HG03103 (cell line): Measurements from ENCODE around the gene RNF166.

Source experiments
- ATAC-seq: cut with Tn5 transposase; IDR thresholded peaks from one replicate; pipeline ENCODE4 v1.9.1; 2021; ENCODE audit warnings: low read depth; ENCODE audit not compliant: unreplicated experiment

The RNF166 gene

DNA sequence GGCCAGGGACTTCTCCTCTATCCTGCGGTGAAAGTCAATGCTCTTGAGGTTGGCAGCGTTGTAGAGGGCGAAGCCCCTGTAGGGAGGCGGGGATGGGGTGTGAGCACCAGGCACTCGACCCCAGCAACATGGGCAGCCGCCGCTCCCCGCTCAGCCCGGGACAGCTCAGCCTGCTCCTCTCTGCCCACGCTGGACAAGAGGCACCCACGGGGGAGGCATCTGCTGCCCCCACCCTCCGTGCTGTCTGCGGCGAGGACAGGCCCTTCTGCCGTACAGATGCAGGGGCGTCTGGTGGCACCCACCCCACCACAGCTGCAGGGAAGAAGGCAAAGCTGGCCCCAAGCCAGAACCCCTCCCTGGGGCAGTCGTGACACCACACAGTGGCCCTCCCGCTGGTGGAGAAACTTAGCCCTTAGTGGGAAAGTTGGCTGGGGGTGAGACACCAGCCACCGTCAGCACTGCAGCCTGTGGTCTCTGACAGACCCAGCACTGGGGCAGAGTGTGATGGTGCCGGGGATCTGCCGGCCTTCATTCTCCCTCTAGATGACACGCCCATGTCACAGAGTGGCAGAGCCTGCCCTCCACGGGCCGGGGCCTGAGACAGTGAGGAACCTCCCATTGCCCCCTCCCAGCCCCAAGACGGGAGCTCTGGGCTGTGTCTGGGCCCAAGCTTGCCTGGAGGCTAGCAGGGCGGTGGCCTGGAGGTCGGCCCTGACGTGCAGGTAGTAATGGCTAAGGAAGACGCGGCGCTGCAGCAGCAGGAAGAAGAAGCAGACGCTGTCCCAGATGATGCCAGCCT lies 19.6 kb upstream of the RNF166 start:
- no peak for ATAC-seq

DNA sequence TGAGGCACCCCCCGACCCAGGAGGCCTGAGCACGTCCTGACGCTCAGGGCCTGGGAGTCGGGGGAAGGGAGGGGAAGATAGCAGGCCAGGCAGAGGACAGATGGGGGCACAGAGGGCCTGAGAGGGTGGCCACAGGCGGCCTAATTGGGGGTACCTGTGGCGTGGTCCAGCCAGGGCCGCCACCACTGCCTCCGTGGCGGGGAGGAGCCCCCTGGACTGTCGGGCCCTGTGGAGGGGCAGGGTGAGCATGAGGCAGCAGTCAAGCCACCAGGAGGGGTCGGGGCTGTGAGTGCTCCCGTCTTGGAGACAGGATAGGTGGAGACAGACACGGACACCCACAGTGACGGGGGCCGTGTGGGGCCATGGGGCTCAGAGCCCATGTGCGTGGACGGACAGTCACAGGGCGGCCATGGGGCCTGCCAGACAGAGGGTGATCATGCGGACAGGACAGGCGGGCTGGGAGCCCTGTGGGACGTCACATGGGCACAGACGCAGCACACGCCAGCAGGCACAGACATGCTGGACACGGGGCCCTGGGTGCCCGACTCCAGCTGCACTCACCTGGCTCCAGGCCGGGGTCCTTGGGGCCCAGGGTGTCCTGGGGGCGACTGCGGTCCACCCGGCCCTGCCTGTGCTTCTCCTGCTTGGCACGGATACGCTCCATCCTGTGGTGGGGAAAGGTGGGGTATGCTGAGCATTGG lies 18.8 kb upstream of the RNF166 start:
- no peak for ATAC-seq

DNA sequence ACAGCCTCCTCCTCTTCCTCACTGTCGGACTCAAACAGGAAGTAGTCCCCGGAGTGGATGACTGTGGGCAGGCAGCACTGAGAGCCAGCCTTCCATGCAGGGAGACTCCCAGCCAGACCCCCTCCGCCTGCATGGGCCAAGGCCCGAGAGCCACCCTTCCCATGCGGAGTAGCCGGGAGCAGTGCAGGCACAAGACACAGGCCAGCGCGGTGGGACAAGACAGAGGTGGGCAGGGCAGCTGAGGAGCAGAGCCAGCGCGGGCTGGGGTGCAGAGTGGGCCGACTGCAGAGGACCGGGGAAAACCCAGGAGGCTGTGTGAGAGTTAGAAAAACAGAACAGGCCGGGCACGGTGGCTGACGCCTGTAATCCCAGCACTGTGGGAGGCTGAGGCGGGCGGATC lies 17.7 kb upstream of the RNF166 start:
- no peak for ATAC-seq

DNA sequence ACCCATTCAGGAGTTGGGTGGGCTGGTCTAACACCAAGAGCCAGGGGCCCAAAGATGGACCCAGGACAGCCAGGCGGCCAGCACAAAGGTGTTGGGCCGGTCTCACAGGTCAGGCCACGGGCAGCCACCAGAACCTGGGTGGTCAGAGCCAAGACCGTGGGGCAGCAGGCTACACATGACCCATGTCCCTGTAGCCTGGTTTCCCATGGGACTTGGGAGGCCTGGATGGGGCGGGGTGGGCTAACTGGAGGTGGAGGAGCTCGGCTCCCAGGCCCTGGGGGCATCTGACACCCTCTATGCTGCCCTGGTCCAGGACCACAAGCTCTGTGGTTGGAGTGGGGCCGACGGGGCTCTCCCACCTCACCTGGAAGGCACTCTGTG lies 17.3 kb upstream of the RNF166 start:
- no peak for ATAC-seq

DNA sequence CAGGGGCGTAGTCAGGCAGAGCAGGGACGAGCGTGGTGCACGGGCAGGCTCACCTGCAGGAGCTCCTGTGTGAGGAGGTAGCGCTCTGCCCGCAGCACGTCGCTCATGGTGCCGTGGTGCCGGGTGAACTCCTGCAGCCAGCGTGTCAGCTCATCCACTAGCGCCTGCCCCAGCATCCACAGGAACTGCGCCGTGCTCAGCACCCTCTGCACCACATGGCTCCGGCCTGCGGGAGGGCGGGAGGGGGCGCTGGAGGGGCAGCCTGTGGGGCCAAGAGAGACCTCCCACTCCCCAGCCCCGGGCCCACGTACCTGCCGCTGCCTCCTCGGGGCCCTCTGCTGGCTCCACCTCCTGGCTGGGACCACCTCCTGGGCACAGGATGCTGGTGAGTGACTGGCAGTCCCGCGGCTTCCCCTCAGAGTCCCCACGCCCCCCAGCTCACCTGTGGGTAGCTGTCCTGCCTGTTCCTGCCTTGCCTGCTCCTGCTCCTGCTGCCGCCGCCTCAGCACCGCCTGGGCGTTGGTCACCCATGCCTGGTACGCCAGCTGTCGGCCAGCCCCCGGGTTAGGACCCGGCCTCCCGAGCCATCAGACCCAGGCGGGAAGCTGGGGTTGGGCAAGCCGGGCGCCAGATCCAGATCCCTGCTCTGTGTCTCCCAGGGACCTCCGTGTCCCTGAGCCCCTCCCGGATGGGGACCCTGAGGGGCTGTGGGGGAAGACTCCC lies 16.7 kb upstream of the RNF166 start:
- ATAC-seq = no peak

DNA sequence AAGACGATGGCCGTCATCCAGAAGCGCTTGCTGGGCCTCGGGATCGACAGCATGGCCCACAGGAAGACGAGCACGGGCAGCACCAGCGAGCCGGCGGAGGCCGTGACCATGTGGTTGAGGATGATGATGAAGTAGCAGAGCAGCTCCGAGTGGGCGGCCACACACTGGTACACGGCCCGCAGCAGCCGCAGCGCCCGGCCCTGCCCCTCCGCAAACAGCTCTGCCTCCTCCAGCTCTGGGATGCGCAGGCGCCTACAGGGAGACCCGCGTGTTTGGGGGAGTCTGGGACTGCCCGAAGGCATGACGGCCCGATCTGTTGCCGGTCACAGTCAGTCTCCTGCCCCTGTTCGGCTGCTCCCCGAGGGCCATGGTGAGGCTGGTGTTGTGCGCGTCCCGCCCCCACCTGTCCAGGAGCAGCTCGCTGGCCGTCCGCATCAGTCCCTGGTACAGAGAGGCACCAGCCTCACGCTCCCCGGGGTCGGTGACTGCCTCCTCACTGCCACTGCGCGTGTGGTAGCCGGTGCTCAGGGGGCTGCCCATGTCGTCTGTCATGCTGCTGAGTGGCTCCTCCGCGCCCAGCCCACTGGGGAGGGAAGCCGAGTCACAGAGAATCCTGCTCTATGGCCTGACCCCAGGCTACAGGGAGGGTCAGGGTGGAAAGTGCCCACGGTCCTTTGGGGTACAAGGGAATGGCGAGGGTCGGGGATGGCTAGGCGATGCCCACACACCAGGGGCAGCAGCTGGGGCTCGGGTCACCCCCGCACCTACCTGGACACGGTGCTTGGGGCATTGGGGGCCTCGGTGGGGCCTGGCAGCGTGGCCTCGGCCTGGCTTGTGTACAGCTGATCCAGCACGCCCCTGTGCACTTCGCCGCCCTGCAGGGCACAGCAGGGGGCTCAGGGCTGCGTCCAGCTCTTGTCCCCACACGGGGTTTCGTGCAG lies 15.9 kb upstream of the RNF166 start:
- ATAC-seq = no peak

DNA sequence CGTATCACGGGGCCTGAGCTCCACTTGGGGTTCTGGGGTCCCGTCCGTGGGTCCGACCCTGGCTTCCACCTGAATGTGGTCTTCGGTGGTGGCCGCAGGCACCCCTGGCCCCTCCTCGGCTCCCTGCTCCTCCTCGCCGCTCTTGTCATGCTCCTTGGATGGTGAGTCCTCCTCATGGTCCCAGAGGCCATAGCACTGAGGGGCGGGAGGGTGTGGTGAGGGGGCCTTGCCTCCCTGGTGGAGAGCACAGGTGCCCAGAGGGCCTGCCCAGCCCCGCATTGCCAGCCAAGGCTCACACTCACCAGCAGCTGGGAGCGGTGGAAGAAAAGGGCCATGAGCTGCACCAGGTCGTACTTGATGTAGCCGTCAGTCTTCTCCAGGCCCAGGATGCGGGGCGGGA lies 15.0 kb upstream of the RNF166 start:
- no peak for ATAC-seq

DNA sequence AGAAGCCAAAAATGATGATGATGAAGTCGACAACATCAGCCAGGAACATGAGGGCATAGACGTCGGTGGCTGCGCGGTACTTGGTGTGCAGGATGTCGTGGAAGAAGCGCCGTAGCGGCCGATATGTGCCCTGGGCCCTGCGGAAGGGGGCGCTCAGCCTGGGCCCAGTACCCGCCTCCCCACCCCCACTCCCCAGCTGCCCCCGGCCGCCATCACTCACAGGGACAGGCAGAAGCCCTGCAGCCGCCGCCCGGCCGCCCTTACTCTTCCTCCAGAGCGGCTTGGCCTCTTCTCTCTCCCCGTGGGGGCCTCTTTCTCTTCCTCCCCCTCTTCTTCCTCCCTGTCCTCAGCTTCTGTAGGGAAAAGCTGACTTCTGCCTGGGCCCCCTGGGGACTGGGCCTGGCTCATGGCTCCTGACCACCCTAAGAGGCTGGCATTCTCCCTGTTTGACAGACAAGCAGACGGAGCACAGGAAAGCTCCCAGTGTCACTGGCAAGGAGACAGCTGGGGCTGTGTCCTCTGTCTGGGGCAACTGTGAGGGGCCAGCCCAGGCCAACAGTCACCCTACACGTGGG lies 14.3 kb upstream of the RNF166 start:
- ATAC-seq = no peak

DNA sequence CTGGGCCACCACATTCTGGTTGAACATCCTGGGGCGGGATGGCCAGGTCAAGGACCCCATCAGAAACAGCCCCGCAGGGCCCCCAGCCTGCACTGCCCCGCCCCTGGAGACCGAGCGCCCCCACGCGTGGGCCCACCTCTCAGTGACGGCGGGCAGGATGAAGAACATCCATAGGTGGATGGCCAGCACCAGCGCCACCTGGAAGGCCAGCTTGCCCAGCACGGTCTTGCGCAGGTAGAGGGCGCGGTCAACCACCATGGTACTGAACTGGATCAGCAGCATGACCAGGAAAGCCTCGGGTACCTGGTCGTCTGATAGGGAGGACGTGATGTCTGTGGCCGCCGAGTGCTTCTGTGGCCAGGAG lies 13.7 kb upstream of the RNF166 start:
- ATAC-seq = no peak

DNA sequence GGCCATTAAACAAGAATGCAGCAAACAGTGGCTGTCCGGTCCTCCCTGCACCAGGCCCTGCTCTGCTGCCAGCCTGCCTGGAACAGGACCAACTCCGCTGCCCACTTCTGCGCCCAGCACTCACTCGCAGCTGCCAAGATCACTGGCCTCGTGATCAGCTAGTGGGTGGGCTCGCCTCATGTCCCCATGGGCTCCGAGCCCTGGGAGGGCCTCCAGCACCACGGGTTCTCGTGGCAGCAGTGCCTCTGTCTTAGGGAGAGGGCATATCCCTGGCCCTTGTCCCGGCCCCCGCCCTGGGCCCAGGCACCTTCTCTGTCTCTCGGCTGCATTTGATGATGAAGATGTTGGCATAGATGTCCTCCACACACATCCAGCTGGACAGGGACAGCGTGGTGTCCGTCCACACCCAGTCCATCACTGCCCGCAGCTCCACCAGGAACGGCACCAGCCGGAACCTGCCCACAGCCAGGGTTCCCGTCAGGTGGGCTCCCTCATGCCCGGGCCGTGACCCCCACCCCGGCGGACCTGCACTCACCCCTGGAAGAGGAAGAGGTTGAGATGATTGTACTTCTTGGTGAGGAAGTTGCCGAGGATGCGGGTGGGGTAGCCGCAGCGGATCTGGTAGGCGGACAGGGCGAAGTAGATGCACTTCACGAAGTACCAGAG lies 13.2 kb upstream of the RNF166 start:
- no peak for ATAC-seq

DNA sequence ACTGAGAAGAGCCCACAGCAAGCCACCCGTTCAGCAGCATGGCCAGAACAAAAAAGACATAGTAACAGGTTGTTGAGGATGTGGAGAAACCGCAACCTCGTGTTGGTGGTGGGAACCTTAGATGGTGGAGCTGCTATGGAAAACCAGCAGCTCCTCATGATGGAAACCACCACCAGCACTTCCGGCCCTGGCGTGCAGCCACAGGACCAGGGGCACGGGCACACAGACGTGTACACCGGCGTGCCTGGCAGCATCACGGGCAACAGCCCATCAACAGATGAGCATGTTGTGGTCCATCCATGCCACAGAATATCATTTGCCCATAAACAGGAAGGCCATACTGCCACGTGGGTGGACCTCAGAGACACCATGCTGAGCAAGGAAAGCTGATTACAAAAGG lies 12.0 kb upstream of the RNF166 start:
- no peak for ATAC-seq

DNA sequence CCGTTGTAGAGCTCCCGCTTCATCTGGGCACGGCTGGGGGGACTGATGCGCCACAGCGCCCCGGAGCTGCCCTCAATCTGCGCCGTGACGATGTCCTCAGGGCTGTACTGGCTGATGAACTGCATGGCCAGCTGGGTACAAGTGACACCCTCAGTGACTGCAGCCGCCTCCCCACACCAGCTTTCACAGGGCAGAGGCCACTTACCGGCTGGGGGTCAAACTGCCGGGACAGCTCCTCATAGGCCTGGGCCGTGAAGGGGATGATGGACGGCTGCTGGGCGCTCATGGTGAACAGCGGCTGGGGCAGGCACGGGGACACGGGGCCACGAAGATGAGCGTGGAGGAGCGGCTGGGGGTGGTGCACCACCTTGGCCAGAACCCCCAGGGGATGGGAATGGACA lies 10.4 kb upstream of the RNF166 start:
- no peak for ATAC-seq

DNA sequence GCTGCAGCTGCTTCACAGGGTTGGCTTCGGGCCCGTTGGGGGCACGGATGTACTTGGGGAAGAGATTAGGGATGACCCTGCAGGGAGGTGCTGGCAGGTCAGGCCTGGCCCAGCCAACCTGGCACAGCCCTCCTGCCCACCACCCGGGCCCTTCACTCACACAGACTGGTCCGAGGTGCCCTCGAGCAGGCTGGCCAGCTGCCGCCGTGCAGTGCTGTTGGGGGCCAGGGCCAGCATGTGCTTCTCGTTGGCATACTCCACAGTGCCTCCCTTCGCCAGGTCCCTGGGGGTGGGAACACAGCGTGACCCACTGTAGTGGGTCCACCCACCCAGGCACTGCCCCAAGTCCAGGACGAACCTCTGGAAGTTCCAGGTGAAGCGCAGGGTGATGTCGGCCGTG lies 10.0 kb upstream of the RNF166 start:
- no peak for ATAC-seq

DNA sequence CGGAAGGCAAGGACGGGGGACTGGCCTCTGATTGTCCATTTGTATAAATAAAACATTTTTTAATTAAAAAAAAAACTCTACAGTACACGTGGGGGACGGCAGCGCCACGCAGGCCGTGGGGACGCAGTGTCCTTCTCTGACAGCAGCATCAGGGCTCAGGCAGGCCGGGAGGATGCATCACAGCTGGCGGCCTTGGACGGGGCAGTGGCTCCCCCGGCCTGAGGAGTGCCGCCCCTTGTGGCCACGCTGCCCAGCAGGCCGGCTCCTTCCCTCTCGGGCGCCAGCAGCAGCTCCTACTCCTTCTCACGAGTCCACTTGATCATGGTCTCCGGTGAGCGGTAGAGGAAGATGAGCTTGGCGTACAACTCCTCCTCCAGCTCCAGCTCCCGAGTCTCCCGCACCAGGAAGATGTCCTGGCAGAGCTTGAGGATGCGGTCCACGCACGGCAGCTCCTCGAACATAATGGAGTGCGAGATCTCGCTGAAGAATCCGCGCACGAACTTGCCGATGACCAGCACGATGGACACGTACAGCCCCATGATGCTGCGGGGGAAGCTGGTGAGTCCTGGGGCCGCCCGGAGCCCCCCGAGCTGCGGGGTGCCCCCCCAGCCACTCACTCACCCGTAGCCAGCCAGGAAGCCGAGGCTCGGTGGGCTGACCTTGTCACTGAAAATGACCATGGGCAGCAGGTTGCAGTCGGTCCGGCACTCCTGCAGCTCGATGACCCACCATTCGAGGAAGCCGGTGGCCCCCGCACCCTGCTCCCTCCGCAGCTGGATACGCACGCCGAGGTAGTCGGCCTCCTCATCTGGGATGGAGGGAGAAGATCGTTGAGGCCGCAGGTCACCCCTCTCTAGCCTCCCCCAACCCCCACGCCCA lies 9.3 kb upstream of the RNF166 start:
- no peak for ATAC-seq

DNA sequence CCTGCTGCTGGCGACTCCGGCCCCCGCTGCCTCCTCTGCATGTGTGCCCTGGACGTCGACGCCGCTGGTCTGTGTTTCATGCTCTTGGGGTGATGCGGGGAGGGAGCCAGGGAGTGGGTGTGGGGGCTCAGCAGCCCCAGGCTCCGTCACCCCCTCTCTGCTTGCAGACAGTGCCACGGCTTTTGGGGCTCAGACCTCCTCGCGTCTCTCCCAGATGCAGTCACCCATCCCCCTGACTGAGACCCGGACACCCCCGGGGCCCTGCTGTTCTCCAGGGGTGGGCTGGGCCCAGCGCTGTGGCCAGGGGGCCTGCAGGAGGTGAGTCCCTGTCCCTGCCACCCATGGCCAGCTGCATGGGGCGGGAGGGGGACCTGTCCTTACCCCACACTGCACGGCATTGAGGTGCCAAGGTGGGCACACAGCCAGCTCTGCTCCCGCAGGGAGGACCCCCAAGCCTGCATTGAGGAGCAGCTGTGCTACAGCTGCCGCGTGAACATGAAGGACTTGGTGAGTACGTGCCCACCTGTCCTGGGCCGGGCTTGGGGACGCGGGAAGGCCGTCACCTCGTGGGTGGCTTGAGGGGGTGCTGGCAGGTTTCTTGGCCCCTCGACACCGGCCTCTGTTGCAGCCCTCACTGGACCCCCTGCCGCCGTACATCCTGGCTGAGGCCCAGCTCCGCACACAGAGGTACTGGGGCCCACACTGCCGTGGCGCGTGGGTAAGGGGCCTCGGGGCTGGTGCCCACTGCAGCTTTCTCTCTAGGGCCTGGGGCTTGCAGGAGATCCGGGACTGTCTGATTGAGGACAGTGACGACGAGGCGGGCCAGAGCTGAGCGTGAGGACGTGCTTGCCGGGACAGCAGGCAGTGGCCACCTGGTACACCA lies 8.5 kb upstream of the RNF166 start:
- no peak for ATAC-seq

DNA sequence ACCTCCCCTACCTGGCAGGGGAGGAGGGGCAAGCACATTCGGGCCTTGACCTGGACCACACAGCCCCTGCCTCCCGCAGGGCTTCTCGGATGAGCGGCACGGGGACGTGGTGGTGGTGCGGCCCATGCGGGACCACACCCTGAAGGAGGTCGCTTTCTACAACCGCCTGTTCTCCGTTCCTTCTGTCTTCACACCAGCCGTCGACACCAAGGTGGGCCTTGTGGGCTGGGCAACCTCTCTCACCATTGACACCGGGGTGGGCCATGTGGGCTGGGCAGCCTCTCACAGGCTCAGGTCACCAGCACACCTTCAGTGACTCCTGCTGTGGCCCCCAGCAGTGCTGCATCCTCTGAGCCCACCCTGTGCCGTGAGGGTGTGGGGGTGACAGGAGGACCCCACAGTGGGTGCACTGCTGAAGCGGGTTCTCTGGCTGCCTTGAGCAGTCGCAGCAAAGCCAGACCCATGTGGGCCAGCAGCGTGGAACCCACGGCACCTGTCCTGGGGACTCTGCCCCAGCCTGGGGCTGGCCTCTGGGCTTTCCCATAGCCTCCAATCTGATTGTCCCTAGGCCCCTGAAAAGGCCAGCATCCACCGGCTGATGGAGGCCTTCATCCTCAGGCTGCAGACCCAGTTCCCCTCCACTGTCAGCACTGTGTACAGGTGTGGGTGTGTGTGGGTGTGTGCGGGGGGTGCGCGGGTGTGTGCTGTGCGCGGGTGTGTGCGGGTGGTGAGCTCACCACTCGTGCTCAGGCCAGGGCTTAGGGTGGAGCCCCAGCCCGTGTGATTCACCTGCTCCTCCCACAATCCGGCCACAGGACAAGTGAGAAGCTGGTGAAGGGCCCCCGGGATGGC lies 7.6 kb upstream of the RNF166 start:
- no peak for ATAC-seq

DNA sequence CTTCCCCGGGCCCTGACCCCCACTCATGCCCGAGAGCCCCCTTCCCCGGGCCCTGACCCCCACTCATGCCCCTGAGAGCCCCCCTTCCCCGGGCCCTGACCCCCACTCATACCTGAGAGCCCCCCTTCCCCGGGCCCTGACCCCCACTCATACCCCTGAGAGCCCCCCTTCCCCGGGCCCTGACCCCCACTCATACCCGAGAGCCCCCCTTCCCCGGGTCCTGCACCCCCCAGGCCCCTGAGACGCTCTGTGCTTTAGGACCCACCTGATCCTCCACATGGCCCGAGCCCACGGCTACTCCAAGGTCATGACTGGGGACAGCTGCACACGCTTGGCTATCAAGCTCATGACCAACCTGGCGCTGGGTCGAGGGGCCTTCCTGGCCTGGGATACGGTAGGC lies 6.8 kb upstream of the RNF166 start:
- no peak for ATAC-seq
